Islet precursor cell (in vitro differentiated cells): Measurements from ENCODE around the gene HDAC8.
"Not testable (repeated sequence)": the region's sequence is repeated elsewhere in the genome, so short reads cannot be mapped to it uniquely, and the experiment has no call there.

ENCODE experiments used
- DNase-seq: peaks from one replicate; pipeline ENCODE4 v3.0.0-alpha.2; 2018

Gene HDAC8

DNA sequence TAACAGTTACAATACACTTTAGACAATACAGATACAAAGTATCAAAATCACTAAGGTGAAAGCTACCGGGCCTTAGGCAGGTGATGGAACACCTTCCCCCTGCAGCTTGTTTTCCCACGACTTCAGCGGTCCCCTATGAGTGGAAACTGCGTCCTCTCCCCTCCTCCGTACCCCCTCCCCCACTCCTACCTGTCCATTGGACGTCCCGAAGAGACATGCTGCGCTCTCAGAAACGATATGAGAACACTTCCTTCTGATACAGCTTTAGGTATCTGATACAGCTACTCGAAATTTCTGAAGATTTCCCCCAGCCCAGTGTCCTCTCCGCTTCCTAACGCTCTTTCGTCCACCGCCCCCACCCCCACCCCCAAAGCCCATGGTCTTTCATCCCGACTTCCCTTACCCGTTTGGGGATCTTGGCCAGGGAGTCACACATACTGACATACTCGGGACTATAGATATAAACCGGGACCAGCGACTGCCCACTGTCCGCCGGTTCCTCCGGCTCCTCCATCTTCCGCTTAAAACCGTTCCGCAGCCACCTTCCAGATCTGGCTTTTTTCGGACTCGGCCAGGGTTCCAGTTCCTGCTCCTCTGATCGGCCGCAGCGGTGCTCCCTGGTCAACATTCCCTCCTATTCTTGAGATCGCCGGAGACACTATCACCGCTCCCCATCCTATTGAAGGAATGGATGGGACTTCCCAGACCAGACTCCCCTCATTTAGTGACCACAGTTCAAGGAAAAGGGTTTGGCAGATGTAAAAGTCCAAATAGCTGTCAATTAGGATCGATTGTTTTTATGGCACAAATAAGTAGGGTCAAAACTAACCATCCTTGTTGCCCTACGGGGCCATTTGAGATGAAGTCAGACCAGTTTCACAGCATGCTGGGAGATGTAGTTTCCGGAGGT lies at the start of gene HDAC8:
Gene HDAC8, minus strand, starts transcription at position 596 of the 910 bp plus-strand sequence. Its CDS starts 82 bp downstream, at position 514.
- peak; percentile 81 for DNase-seq

DNA sequence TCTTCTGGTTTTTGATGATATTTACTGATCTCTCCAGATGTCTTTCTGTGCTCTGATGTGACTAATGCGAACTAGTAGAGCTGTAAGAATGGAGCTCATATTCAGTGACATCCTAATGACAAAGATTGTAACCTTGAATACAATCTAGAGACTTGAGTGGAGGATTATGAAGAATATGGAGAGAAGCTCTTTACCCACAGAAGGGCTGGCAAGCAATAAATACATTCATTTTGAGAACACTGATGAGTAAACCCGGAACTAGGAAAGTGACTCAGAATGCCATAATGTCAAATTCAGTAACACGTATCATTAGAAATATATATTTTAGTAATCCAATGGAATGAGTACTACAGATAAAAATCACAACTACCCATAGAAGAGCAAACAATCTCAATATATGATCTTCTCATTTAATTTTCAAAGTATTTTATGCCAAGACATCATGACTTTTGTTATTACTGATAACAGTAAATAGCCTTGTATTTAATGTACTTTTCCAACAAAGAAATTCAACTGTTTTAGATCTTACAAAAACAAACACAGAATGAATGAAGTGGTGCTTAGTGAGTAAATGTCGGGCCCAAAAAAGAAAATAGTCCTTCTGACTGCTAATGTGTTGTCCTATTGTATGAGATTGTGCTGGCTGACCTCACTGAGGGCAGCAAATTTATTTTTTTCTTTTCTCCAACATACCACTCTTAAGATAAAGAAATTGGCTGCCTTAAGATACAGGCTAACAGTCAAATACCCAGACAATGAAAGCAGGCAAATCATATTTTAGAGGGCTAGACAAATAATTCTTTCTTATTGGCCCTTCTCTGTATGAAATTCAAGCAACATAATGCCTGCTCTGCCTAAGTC lies 49.2 kb upstream of the HDAC8 start:
- no peak for DNase-seq

DNA sequence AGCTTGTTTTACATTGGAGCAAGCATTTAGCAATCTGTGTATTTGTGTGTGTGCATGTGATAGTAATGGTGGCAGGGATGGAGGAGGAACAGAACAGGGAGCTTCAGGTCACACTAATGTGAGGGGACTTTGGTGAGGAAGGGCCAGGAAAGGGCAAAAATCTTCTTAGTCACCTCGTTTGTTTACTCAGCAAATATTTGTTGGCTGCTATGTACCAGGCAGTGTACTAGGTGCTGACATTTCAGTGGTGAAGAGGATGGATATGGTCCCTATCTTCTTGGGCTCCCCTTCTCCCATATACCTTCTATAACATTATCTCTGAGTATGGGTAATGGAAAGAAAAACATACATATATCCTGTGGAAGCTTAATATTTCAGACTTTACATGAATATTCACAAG lies 48.5 kb upstream of the HDAC8 start:
- no peak for DNase-seq

DNA sequence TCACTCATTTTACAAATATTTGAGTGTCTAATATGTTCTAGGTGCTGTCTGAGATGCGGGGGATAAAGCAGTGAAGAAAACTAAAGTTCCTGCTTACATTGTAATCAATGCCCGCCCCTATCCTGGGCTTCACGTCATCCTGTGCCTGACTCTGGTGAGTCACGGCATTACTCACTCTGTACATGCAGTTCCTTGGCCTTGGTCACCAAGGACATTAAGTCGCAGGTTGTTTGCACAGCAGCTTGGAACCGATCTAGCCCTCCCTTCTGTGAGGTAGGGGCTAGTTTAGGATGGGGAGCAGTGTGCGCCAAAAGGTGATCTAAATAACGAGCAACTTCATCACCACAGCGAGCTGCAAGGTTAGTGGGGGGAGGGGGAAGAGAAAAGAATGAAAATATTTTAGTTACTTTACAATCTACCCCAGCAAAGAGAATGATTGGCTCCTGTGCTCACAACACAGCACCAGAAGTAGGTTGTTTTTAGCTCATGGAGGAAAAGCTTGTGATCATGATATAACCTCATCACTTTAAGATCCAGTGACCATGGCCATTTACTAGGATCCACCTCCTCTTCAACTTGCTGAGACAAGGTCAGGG lies 48.0 kb upstream of the HDAC8 start:
- peak; percentile 58 for DNase-seq

DNA sequence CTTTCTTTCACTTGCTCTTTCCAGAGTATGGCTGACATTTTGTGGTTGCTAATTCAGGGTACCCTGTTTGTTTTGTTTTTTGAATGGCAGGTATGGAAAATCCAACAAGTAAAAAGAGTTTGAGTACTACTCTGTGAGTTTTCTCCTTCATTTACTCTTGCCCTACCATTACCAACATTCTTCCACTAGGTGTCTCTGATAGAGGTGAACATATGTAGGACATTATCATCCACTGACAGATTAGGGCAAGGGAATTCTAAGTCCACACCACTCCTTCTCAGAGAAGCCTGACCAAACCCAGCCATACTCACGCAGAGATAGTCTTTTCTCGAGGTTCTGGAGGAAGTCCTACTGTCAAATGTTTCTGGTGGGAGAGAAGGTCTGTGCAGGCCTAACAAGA lies 36.7 kb upstream of the HDAC8 start:
- DNase-seq, result no peak

DNA sequence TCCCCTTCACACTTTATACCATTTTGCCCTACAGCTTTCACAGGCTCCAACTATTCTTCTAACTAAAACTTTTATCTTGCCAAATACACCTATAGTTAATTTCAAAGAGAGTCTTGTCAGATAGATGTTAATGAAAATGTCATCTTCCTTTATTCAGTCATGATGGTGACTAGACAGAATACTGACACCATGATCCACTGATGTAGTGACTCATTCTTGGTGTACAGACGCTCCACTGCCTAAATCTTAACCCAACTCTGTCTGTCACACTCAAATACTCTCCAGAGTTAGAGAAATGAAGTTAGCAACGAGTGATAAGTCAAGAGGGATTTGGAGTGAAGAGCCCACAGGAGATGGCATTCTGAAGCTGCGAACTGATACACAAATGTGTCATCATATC lies 32.1 kb upstream of the HDAC8 start:
- no peak for DNase-seq

DNA sequence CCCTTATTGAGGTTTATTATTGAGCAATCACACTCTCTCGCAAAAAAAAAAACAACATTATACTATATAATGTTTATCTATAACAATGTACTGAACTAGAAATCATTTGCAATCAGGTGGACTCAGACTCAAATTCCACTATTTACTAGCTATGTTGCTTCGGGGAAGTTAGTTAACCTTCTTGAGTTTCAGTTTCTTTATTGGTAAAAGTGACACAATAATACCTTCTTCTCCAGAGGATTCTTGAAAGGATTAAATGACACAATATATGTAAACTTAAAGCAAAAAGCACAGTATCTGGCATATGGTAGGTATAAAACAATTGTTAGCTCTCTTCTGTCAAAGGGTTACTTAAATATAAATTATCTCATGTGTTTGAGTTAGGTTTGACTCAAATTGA lies 31.5 kb upstream of the HDAC8 start:
- DNase-seq, result no peak

DNA sequence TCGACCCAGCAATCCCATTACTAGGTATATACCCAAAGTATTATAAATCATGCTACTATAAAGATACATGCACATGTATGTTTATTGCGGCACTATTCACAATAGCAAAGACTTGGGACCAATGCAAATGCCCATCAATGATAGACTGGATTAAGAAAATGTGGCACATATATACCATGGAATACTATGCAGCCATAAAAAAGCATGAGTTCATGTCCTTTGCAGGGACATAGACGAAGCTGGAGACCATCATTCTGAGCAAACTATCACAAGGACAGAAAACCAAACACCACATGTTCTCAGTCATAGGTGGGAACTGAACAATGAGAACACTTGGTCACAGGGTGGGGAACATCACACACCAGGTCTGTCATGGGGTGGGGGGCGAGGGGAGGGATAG lies 18.4 kb upstream of the HDAC8 start:
- not testable (repeated sequence) for DNase-seq

DNA sequence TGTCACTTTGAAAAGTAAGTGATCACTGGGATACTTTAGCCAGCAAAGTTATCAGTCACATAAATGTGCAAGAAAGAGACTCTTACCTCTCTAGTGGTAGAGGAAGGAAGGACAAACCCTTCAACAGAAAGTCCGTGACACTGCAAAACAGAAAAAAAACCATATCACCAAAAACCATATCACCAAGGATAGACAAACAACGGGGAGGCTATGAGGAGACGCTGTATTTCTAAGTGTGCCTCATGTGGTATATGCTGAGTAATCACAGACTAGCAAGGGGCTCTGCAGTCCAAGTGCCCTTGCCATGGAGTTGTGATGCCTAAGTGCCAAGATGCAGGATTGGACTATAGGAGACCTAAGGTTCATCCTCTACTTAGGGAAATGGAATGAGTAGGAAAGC lies 11.5 kb upstream of the HDAC8 start:
- no peak for DNase-seq

DNA sequence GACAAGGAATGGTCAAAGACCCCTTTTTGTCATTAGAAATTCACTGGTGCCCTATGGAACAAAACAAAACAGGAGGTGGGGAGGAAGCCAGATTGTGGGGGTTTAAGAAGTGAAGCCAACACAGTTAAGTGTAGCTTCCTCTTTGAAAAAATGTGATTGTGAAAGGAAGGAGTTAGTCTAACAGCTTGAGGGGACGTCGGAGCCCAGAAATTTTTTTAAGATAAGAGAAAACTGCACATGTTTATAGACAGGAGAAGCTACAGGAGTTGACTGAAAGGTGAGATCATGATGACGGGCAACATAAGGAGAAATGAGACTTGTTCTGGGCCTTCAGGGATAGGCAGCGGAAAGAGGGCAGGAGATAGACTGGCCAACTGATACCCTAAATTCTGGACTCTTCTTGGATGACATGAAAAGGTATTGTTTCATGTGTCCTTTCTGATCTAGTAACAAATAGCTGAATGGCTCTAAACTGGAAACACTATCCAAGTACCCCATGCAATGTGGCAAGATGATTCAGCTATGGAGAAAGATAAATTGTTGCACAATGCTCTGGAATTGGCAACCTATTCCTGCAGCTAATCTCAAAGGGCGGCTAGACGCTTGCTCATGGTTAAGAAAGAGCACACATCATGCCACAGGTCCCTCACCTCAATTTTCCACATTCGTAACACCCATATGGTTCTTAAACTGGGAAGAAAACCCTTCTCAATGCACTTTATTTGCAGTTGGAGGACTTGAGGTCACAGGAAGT lies 3.7 kb upstream of the HDAC8 start:
- DNase-seq, result no peak

DNA sequence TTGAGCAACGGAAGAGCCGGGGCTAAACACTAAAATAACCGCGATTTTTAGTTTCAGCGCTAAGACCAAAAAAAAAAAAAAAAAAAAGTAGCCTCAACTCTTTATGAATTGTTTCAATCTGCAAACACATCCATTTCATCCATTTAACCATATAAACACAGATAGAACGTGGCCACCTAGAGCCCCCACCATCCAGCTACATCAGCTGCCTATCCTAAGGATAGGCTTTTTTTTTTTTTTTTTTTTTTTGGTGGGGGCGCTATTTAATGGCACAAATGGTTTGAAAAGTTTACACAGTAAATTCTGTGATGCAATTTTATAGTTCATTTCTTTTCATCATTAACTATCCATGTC lies 492 bp upstream of the HDAC8 start:
- DNase-seq, result no peak

DNA sequence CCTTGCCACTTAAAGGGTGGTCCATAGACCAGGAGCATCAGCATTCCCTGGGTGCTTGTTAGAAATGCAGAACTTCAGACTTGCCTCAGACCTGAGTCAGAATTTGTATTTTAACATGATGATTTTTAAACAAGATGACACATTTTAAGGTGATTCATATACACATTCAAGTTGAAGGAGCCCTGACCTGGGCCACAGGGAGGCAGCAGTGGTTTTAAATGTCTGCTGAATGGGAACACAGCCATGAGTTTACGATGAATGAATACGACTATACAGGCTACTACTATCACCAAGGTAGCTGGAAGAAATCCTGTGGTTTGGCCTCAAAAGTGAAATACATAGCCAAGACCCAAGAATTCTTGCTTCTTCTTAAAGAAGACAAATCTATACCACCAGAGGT lies 2.9 kb downstream of the HDAC8 start:
- no peak for DNase-seq

DNA sequence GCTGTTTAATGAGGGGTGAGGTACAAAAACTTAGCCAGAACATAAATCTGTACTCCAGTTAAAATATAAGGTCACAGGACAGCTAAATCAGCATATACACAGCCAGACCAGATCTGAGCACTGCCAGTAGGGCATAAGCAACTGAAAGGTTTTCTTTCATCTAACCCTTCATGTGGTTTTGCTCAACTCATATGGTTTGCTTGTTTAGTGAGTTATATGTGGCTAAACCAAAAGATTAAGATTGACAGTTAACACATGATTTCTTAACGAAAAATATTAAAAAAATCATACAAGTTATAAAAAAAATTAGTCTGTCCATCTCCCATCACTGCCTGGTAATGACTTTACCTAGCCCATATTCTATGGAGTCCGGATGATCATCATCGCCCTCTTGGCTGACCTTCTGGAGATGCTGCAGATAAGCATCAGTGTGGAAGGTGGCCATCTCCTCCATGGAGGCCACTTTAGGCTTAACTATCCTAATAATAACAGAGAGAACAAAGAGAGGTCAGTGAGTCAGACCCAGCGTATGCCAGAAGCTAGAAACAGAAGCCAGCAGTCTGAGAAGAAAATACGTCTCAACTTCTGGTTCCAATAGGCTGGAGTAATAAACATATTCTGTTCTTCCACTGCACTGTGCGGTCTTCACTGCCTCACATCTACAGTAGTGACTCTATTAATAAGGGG lies 4.1 kb downstream of the HDAC8 start:
- peak; percentile 51 for DNase-seq

DNA sequence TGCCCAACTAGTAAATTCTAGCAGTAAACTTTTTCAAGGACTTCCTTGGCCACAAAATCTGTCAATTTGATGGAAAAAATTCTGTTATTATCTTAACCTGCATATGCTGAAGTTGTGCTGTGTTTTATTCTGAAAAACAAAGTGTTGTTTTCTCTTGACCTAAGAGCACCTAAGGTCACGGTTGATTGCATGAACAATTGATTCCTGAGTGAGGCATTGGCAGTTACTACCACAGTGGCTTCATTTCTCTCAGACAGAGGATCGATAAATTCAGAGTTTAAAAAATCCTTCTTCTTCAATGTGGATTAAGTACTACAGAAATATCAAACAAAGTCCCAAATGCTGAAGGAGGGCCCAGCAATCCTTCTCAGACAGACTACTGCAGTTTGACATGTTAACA lies 6.2 kb downstream of the HDAC8 start:
- no peak for DNase-seq

DNA sequence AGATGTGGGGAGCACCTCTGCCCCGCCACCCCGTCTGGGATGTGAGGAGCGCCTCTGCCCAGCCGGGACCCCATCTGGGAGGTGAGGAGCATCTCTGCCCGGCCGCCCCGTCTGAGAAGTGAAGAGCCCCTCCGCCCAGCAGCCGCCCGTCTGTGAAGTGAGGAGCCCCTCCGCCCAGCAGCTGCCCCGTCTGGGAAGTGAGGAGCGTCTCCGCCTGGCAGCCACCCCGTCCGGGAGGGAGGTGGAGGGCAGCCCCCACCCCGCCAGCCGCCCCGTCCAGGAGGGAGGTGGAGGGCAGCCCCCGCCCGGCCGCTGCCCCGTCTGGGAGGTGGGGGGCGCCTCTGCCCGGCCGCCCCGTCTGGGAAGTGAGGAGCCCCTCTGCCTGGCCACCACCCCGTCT lies 13.0 kb downstream of the HDAC8 start:
- not testable (repeated sequence) for DNase-seq

DNA sequence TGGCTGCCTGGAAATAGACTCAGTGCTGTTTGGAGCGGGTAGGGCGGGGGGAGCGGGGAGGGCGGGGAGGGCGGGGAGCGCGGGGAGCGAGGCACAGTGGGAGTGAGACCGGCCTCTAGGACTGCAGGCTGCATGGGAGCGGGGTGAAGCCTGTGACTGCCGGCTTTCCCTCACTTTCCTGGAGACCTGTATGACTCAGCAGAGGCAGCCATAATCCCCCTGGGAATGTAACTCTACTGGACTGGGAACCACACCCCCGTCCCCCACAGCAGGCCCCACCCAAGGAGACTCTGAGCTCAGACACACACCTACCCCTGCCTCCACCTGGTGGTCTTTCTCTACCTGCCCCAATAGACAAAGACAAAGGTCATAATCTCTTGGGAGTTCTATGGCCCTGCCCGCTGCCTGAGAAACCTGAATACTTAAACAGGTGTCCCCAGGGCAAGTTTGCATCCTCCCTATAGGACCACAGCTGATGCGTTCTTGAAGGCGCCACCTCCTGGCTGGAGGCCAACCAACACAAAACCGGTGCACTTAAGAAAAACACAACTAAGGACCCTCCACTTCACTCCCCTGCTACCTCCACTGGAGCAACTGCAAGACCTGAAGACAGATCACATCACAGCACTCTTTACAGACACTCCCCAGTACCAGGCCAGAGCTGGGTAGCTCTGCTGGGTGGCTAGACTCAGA lies 18.0 kb downstream of the HDAC8 start:
- DNase-seq, result peak; percentile 85

DNA sequence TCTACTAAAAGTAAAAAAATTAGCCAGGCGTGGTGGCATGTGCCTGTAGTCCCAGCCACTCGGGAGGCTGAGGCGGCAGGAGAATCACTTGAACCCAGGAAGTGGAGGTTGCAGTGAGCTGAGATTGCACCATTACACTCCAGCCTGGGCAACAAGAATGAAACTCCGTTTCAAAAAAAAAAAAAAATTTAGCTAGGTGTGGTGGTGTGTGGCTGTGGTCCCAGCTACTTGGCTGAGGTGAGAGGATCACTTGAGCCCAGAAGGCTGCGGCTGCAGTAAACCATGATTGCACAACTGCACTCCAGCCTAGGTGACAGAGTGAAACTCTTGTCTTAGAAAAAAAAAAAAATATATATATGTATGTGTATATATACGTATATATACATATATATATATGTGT lies 20.2 kb downstream of the HDAC8 start:
- DNase-seq, result not testable (repeated sequence)

DNA sequence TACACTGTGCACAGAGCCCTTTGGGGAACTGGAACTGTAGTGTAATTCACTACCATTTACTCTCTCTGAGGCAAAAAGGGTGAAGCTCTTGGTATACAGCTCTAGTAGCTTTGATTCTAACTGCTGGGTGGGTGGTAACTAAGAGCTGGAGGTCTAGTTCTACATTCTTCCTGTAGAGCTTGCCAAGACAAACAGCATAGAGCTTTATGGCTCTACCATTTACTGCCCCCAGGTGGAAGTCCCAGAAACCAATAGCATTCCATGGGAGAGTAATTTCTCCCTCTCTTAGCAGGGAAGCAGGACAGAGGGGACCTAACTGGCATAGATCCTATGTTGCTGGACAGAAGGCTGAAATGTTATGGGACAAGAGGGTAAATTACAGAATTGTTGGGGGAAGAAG lies 26.7 kb downstream of the HDAC8 start:
- DNase-seq, result no peak

DNA sequence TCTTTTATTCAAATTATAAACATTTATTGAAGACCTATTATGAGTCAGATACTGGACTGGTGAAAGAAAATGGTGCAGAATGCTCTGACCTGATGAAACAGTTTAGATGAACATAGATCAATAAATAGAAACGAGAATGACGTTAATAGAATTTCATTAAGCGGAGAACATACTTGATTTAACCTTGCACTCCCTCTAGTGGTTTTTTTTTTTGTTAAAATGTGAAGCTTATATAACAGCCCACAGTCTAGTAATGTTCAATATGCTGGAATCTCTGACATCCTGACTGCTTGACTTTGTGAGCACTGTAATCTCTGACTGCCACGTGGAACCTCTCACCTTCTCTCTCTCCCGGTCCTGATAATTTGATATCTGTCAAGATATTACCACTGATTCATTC lies 32.3 kb downstream of the HDAC8 start:
- no peak for DNase-seq

DNA sequence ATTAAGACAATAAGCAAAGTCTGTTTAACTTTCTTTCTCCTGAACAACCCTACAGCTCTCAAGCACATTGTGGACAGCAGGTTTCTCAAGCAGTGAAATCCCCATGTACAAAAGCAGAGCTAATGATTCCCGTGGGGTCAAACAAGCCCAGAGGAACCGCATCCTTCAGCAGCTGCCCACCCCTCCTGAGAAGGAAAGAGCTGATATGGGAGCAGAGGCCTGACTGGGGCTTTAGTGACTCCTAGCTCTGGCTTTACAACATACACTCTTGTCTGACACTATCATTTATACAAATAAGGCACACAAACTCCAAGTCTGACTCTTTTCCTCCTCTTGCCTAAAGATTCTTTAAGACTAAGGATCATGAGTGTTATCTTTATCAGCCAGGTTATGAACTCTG lies 32.8 kb downstream of the HDAC8 start:
- DNase-seq, result no peak

DNA sequence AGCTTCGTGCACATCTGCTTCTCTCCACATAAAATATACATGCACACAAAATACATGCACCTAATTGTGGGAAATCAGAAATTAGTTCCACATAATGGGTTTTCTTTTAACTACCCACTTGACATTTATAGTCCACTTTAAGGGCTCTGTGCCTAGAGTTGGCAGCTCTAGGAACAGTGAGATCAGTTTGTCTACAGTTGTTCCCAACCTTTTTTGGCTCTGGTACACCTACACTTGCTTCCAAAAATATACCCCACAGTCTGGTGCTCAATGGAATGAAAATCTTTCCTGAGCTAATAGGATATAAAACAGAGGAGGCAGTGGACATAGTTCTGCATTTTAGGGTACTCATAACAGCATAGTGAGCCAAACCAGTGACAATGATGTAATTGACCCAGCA lies 36.1 kb downstream of the HDAC8 start:
- no peak for DNase-seq

DNA sequence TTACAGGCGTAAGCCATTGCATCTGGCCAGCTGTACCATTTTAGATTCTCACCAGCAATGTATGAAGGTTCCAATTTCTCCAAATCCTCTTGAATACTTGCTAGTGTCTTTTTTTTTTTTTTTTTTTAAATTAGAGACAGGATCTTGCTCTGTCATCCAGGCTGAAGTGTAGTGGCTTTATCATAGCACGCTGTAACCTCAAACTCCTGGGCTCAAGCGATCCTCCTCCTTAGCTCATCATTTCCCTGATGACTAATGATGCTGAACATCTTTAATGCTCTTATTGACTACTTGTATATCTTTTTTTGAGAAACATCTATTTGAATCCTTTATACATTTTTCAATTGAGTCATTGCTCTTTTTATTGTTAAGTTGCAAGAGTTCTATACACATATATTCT lies 40.3 kb downstream of the HDAC8 start:
- no peak for DNase-seq
